MCF 10A (cell line): ENCODE results near the gene SMIM36. TPM values are rescaled to one million over a fixed set of nuclear protein-coding genes. Genes with fewer than 3 reads are reported as not detected.

Experiments used
- BruUV-seq: library from RNA; stranded (reverse); fragments of 400-500 nt; replicated peaks from 2 replicates; lab custom pipeline; 2021; lab: Mats Ljungman, UMichigan
- CTCF ChIA-PET: fragments of 300-600 bp; sonication (Branson Sonifier 250); formaldehyde crosslinking; extraction: SDS; loops from one replicate; lab custom pipeline; 2021; ENCODE audit warnings: antibody characterized with exemption, inconsistent platforms; lab: Yijun Ruan, JAX
- POLR2A ChIA-PET: fragments of 300-600, 350-650 bp; sonication (Branson Sonifier 250); formaldehyde crosslinking; extraction: SDS; loops from one replicate; lab custom pipeline; 2020; ENCODE audit warnings: antibody characterized with exemption, inconsistent platforms; lab: Yijun Ruan, JAX
- DNase-seq: peaks from one replicate; pipeline ENCODE4 v3.0.0-alpha.2; 2018; ENCODE audit not compliant: unreplicated experiment
- H3K27ac Mint-ChIP-seq: one replicate; pipeline ENCODE4 v1.8.0; 2022; ENCODE audit warnings: mild to moderate bottlenecking, low read depth, mixed read lengths; ENCODE audit not compliant: unreplicated experiment
- H3K27me3 Mint-ChIP-seq: one replicate; pipeline ENCODE4 v1.8.0; 2022; ENCODE audit warnings: mixed read lengths; ENCODE audit not compliant: insufficient read depth, unreplicated experiment
- H3K36me3 Mint-ChIP-seq: one replicate; pipeline ENCODE4 v1.8.0; 2022; ENCODE audit warnings: mild to moderate bottlenecking, moderate library complexity, mixed read lengths; ENCODE audit not compliant: insufficient read depth, unreplicated experiment
- H3K4me1 Mint-ChIP-seq: one replicate; pipeline ENCODE4 v1.8.0; 2022; ENCODE audit warnings: mixed read lengths; ENCODE audit not compliant: insufficient read depth, unreplicated experiment
- H3K4me3 Mint-ChIP-seq: one replicate; pipeline ENCODE4 v1.8.0; 2022; ENCODE audit warnings: mild to moderate bottlenecking, moderate library complexity, mixed read lengths; ENCODE audit not compliant: unreplicated experiment
- H3K9me3 Mint-ChIP-seq: one replicate; pipeline ENCODE4 v1.8.0; 2022; ENCODE audit warnings: mixed read lengths; ENCODE audit not compliant: unreplicated experiment
- intact Hi-C: fragments of 100-400 bp; cut with micrococcal nuclease; formaldehyde crosslinking; loops from 2 replicates; pipeline ENCODE4 v1.14.1; 2022
- total RNA-seq: library from RNA; stranded (reverse); gene quantifications from 2 replicates; pipeline ENCODE4 v1.2.3, GENCODE V29; 2022
- TF ChIP-seq, protein P1 (sequence below): fragments of 200-600 bp; IDR thresholded peaks from one replicate; pipeline ENCODE4 v1.8.0; 2022; ENCODE audit warnings: antibody characterized with exemption, mild to moderate bottlenecking; ENCODE audit not compliant: unreplicated experiment

Gene SMIM36
- total RNA-seq, 1 experiment from 2014 or later, result not detected

DNA sequence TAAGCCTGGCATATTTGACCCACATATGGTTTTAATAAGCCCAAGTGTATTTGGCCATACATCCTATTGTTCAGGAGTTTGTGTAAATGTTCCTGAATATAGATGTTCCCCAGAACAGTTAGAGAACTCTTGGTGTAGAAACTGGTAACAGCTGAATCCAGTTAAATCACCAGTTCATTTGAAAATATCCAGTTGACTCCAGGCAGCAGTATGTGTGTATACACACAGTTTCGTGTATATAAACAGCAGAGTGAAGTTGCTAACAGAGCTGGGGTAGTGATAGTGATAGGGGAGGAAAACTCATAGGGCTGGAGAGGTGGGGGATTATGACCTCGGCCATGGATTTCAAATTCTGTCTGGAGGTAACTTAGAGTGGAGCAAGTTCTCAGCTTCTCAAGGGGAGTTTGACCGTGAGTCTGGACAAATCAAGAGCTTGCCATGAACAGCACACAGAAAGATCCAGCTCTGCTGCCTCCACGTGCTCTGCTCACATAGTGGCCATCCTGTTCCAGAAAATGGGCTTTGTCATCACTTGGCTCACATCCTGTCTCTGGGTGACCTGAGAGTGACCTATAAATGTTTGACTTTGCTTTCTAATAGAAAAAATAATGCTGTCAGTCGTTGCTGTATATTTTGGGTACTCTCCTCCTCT is 59.0 kb downstream of the SMIM36 start:
- no peak overlapping the region for H3K4me3 Mint-ChIP-seq
- H3K27ac Mint-ChIP-seq, result peak overlapping the region; percentile 36
- H3K27me3 Mint-ChIP-seq, result no peaks in the 10 kb centered on the region
- no peaks in the 10 kb centered on the region for H3K9me3 Mint-ChIP-seq
- CTCF ChIA-PET, result interaction anchor here (0.7 to 0.8 kb wide), 2 partner anchors 11 to 39 kb away, joined by 3 read pairs; no protein-coding TSS in a partner anchor
- no TSS peak for BruUV-seq
- POLR2A ChIA-PET, result interaction anchor here (0.7 to 1.2 kb wide), 2 partner anchors 18 to 20 kb away, joined by 3 to 4 read pairs; no protein-coding TSS in a partner anchor
- peaks cover 30% of the 10 kb centered on the region for H3K4me1 Mint-ChIP-seq
- peaks cover 6% of the 10 kb centered on the region for H3K36me3 Mint-ChIP-seq
- intact Hi-C loops, result no loop called here
- TF ChIP-seq, protein P1, sequence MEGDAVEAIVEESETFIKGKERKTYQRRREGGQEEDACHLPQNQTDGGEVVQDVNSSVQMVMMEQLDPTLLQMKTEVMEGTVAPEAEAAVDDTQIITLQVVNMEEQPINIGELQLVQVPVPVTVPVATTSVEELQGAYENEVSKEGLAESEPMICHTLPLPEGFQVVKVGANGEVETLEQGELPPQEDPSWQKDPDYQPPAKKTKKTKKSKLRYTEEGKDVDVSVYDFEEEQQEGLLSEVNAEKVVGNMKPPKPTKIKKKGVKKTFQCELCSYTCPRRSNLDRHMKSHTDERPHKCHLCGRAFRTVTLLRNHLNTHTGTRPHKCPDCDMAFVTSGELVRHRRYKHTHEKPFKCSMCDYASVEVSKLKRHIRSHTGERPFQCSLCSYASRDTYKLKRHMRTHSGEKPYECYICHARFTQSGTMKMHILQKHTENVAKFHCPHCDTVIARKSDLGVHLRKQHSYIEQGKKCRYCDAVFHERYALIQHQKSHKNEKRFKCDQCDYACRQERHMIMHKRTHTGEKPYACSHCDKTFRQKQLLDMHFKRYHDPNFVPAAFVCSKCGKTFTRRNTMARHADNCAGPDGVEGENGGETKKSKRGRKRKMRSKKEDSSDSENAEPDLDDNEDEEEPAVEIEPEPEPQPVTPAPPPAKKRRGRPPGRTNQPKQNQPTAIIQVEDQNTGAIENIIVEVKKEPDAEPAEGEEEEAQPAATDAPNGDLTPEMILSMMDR, result no peak
- DNase-seq, result peak; percentile 58

GRCh38 chr17:55451758-55452138 is 59.5 kb downstream of the SMIM36 start:
- intact Hi-C loops, result no loop called here
- H3K4me1 Mint-ChIP-seq, result peaks cover 30% of the 10 kb centered on the region
- H3K9me3 Mint-ChIP-seq, result no peaks in the 10 kb centered on the region
- no peak overlapping the region for H3K4me3 Mint-ChIP-seq
- H3K27ac Mint-ChIP-seq, result no peak overlapping the region
- peaks cover 6% of the 10 kb centered on the region for H3K36me3 Mint-ChIP-seq
- no peak for DNase-seq
- ChIA-PET CTCF (interaction anchor here (0.7 kb wide), 1 partner anchor 40 kb away, joined by 3 read pairs; no protein-coding TSS in a partner anchor), POLR2A (interaction anchor here (1.2 kb wide), 1 partner anchor 18 kb away, joined by 4 read pairs; no protein-coding TSS in a partner anchor)
- BruUV-seq, result no TSS peak
- TF ChIP-seq, protein P1, result no peak
- H3K27me3 Mint-ChIP-seq, result no peaks in the 10 kb centered on the region

GRCh38 chr17:55451203-55451641 is 60.0 kb downstream of the SMIM36 start:
- H3K27ac Mint-ChIP-seq, result no peak overlapping the region
- CTCF ChIA-PET, result interaction anchor here (0.9 kb wide), 1 partner anchor 9 kb away, joined by 3 read pairs; no protein-coding TSS in a partner anchor
- DNase-seq, result no peak
- H3K36me3 Mint-ChIP-seq, result peaks cover 6% of the 10 kb centered on the region
- TF ChIP-seq, protein P1, result no peak
- H3K4me1 Mint-ChIP-seq, result peaks cover 30% of the 10 kb centered on the region
- intact Hi-C loops, result no loop called here
- no peaks in the 10 kb centered on the region for H3K9me3 Mint-ChIP-seq
- no peak overlapping the region for H3K4me3 Mint-ChIP-seq
- BruUV-seq, result no TSS peak
- POLR2A ChIA-PET, result no interaction called here
- H3K27me3 Mint-ChIP-seq, result no peaks in the 10 kb centered on the region

- Mint-ChIP-seq H3K9me3 (no peaks in the 10 kb centered on the region), H3K4me1 (peaks cover 27% of the 10 kb centered on the region), H3K27ac (no peak overlapping the region), H3K27me3 (no peaks in the 10 kb centered on the region), H3K36me3 (peaks cover 1% of the 10 kb centered on the region), H3K4me3 (no peak overlapping the region)
- POLR2A ChIA-PET, result no interaction called here
- CTCF ChIA-PET, result interaction anchor here (0.9 kb wide), 1 partner anchor 10 kb away, joined by 3 read pairs; no protein-coding TSS in a partner anchor
- intact Hi-C loops, result no loop called here
- TF ChIP-seq, protein P1, result no peak
- no TSS peak for BruUV-seq
- DNase-seq, result no peak
Observed at GRCh38 chr17:55450232-55450825, 60.9 kb downstream of the SMIM36 start.
